Transverse colon (tissue), 3 donors: Measurements from ENCODE around the gene FAXDC2.

Experiments used
- POLR2A ChIP-seq: fragments of 450-650 bp; IDR thresholded peaks from one replicate; pipeline ENCODE4 v1.6.1; 2016; ENCODE audit warnings: antibody characterized with exemption, mild to moderate bottlenecking, moderate library complexity
- TF ChIP-seq, protein P1 (sequence below), 5 experiments: fragments of 200-600 bp in 3 of 5; fragments of 450-650 bp in 2 of 5; sonication (generic) in 3 of 5; IDR thresholded peaks; 1 replicate in 2 of 5; 2 replicates in 3 of 5; pipeline ENCODE4 v1.5.1; 2016 to 2017; ENCODE audit warnings: antibody characterized with exemption in 5 of 5, inconsistent platforms in 3 of 5, mild to moderate bottlenecking in 2 of 5, moderate library complexity in 1 of 5

GRCh38 chr5:154786414-154786813, 64.0 kb downstream of the FAXDC2 start:
- TF ChIP-seq, protein P1, sequence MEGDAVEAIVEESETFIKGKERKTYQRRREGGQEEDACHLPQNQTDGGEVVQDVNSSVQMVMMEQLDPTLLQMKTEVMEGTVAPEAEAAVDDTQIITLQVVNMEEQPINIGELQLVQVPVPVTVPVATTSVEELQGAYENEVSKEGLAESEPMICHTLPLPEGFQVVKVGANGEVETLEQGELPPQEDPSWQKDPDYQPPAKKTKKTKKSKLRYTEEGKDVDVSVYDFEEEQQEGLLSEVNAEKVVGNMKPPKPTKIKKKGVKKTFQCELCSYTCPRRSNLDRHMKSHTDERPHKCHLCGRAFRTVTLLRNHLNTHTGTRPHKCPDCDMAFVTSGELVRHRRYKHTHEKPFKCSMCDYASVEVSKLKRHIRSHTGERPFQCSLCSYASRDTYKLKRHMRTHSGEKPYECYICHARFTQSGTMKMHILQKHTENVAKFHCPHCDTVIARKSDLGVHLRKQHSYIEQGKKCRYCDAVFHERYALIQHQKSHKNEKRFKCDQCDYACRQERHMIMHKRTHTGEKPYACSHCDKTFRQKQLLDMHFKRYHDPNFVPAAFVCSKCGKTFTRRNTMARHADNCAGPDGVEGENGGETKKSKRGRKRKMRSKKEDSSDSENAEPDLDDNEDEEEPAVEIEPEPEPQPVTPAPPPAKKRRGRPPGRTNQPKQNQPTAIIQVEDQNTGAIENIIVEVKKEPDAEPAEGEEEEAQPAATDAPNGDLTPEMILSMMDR (IDR thresholded peaks at IDR 0.05) = no peak
- TF ChIP-seq POLR2A = no peak
